GM19238 (cell line): ENCODE measurements around the gene ZNF664.

Experiments used
- DNase-seq: peaks from one replicate; pipeline ENCODE4 v3.0.0; 2011; ENCODE audit warnings: low spot score; ENCODE audit not compliant: insufficient read length

ZNF664 gene

GRCh38 chr12:124008595-124008994 lies 35.6 kb downstream of the ZNF664 start:
- no peak for DNase-seq

GRCh38 chr12:124009781-124010180 lies 36.8 kb downstream of the ZNF664 start:
- DNase-seq: no peak

- no peak for DNase-seq
Measured at GRCh38 chr12:124010687-124011086, 37.7 kb downstream of the ZNF664 start.

- DNase-seq: no peak
Measured at GRCh38 chr12:124011435-124012115, 38.6 kb downstream of the ZNF664 start.

GRCh38 chr12:124013073-124013472 lies 40.1 kb downstream of the ZNF664 start:
- no peak for DNase-seq

GRCh38 chr12:124015494-124016461 lies 42.8 kb downstream of the ZNF664 start:
- no peak for DNase-seq

- DNase-seq: no peak
Measured at GRCh38 chr12:124017064-124017463, 44.0 kb downstream of the ZNF664 start.

GRCh38 chr12:124018539-124018938 lies 45.5 kb downstream of the ZNF664 start:
- DNase-seq: no peak

GRCh38 chr12:124019115-124019514 lies 46.1 kb downstream of the ZNF664 start:
- DNase-seq: no peak

GRCh38 chr12:124020514-124020949 lies 47.5 kb downstream of the ZNF664 start:
- DNase-seq: no peak

GRCh38 chr12:124021007-124021406 lies 48.0 kb downstream of the ZNF664 start:
- DNase-seq: no peak

- DNase-seq: no peak
Measured at GRCh38 chr12:124022161-124022560, 49.1 kb downstream of the ZNF664 start.

GRCh38 chr12:124024263-124024678 lies 51.3 kb downstream of the ZNF664 start:
- DNase-seq: no peak

GRCh38 chr12:124024776-124025175 lies 51.8 kb downstream of the ZNF664 start:
- no peak for DNase-seq

GRCh38 chr12:124025661-124026060 lies 52.6 kb downstream of the ZNF664 start:
- no peak for DNase-seq

- no peak for DNase-seq
Measured at GRCh38 chr12:124026755-124027745, 54.0 kb downstream of the ZNF664 start.

GRCh38 chr12:124027753-124028554 lies 54.9 kb downstream of the ZNF664 start:
- no peak for DNase-seq

- DNase-seq: no peak
Measured at GRCh38 chr12:124028555-124028925, 55.5 kb downstream of the ZNF664 start.

- DNase-seq: no peak
Measured at GRCh38 chr12:124030008-124030407, 57.0 kb downstream of the ZNF664 start.

- DNase-seq: no peak
Measured at GRCh38 chr12:124030510-124030909, 57.5 kb downstream of the ZNF664 start.
